Activated B cell treated with CpG ODN at 0.5 μM for 24 hours (primary cell): ENCODE data around the gene THSD4. TPM values are rescaled to one million over a fixed set of nuclear protein-coding genes. Genes with fewer than 3 reads are reported as not detected.

Source experiments
- ATAC-seq: fragments of 200-7000 bp; cut with Tn5 transposase; one replicate; pipeline ENCODE4 v1.10.0; 2021; ENCODE audit warnings: low read depth, mild to moderate bottlenecking, moderate library complexity
- CTCF ChIA-PET: fragments of 350-600 bp; sonication (Branson Sonifier 250); formaldehyde crosslinking; loops from one replicate; lab custom pipeline; 2021; ENCODE audit warnings: antibody characterized with exemption; lab: Charles Lee
- POLR2A ChIA-PET: fragments of 350-600 bp; sonication (Branson Sonifier 250); formaldehyde crosslinking; loops from one replicate; lab custom pipeline; 2021; ENCODE audit warnings: antibody characterized with exemption; lab: Charles Lee
- DNase-seq: peaks from one replicate; pipeline ENCODE4 v3.0.0; 2022
- H3K27ac Mint-ChIP-seq: one replicate; pipeline ENCODE4 v1.8.0; 2020; ENCODE audit warnings: mixed read lengths
- H3K27me3 Mint-ChIP-seq: one replicate; pipeline ENCODE4 v1.8.0; 2021; ENCODE audit warnings: mixed read lengths
- H3K36me3 Mint-ChIP-seq: one replicate; pipeline ENCODE4 v1.8.0; 2021; ENCODE audit warnings: low read depth, mixed read lengths
- H3K4me1 Mint-ChIP-seq: one replicate; pipeline ENCODE4 v1.8.0; 2021; ENCODE audit warnings: mixed read lengths
- H3K4me3 Mint-ChIP-seq: one replicate; pipeline ENCODE4 v1.8.0; 2020; ENCODE audit warnings: mild to moderate bottlenecking, mixed read lengths
- H3K9me3 Mint-ChIP-seq: one replicate; pipeline ENCODE4 v1.8.0; 2020; ENCODE audit warnings: mixed read lengths
- intact Hi-C: fragments of 100-400 bp; cut with micrococcal nuclease; formaldehyde crosslinking; loops from one replicate; pipeline ENCODE4 v1.15.1; 2024
- total RNA-seq: library from RNA; stranded (reverse); gene quantifications from 2 replicates; pipeline ENCODE4 v1.2.3, GENCODE V29; 2022
- TF ChIP-seq, protein P1 (sequence below): fragments of 200-600 bp; IDR thresholded peaks from one replicate; pipeline ENCODE4 v1.8.0; 2022; ENCODE audit warnings: antibody characterized with exemption, mild to moderate bottlenecking

THSD4 gene
- total RNA-seq, 1 donor from 2014 or later = not detected

DNA sequence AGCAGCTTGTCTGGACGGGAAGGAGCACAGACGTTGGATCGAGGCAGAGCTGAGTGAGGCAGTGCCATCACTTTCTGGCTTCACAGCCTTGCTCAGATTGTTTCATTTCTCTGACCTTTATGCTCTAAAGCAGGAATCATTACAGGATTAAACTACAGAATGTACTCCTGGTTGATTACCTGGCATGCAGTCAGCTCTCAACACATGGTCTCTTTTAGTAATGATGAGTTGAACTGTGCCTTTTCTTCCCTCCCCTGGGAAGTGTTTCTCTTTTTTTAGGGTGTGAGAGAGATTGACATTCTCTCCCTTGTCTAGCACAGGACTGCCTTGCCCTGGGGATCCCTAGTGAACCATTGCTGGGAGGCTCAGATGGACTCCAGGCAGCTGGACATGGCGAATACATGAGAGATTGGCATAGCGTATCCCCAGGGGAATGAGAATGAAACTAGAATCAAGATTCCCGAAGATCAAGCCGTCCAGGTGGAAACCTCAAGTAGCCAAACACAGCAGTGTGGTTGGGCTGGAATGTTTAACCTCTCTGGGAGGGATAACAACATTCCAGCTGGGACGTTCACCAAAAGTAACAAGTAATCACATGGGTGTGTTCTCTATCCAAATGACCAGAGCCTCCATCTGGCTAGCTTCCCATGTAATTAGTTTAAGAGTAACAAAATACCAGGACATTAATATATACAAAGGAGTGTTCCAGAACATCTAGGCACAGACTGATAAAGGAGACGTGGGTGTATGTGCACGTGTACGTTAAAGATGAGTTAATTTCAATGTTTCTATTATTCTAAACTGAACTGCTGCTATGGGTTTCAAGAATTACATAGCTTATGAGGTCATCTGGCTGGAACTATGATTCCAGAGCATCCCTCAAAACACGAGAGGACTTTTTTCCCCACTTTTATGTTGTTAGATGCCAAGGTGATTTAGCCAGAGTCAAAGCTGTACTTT is 576.5 kb downstream of the THSD4 start:
- Mint-ChIP-seq H3K36me3 (no peaks in the 10 kb centered on the region), H3K4me1 (no peaks in the 10 kb centered on the region), H3K27me3 (peaks cover 17% of the 10 kb centered on the region), H3K4me3 (no peak overlapping the region), H3K9me3 (peaks cover 2% of the 10 kb centered on the region), H3K27ac (no peak overlapping the region)
- TF ChIP-seq, protein P1, sequence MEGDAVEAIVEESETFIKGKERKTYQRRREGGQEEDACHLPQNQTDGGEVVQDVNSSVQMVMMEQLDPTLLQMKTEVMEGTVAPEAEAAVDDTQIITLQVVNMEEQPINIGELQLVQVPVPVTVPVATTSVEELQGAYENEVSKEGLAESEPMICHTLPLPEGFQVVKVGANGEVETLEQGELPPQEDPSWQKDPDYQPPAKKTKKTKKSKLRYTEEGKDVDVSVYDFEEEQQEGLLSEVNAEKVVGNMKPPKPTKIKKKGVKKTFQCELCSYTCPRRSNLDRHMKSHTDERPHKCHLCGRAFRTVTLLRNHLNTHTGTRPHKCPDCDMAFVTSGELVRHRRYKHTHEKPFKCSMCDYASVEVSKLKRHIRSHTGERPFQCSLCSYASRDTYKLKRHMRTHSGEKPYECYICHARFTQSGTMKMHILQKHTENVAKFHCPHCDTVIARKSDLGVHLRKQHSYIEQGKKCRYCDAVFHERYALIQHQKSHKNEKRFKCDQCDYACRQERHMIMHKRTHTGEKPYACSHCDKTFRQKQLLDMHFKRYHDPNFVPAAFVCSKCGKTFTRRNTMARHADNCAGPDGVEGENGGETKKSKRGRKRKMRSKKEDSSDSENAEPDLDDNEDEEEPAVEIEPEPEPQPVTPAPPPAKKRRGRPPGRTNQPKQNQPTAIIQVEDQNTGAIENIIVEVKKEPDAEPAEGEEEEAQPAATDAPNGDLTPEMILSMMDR = no peak
- DNase-seq = no peak
- intact Hi-C loops = no loop called here
- ATAC-seq = no peak
- ChIA-PET CTCF (no interaction called here), POLR2A (no interaction called here)

DNA sequence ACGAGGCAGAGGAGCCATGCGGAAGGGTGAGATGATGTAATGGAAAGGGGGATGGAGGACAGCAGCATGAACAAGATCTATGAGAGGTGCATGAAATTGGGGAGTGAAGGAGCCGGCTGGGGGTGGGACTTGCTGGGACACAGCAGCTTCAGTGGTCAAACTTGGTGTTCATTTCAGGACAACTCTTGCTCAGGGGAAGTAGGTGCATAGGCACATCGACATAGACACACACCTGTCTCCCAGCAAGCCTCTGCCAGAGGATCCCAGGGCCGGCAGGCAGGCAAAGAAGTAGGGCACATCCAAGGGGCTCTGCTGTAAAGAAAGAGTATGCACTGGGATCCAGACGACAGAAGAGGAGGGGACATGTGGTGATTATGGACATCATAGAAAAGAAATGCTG is 582.0 kb downstream of the THSD4 start:
- ATAC-seq = no peak
- Mint-ChIP-seq H3K36me3 (no peaks in the 10 kb centered on the region), H3K9me3 (no peaks in the 10 kb centered on the region), H3K27me3 (peaks cover 22% of the 10 kb centered on the region), H3K4me1 (no peaks in the 10 kb centered on the region), H3K27ac (no peak overlapping the region), H3K4me3 (no peak overlapping the region)
- TF ChIP-seq, protein P1 = no peak
- CTCF ChIA-PET = no interaction called here
- DNase-seq = no peak
- intact Hi-C loops = no loop called here
- POLR2A ChIA-PET = no interaction called here

DNA sequence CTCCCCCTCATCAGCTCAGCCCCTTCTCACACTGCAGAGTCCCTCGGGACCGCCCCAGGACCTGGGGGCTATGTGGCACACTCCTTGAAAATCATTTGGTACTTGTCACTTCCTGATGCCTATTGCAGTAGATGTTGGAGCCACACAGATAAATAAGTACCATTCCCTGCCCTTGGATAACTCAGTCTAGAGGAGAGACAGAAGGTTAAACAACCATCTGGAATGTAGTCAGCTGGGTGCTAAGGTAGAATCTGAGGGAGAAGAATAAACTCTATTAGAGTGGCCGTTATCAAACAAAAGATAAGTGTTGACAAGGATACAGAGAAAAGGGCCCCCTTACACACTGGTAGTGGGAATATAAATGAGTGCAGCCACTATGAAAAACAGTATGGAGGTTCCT is 582.8 kb downstream of the THSD4 start:
- Mint-ChIP-seq H3K4me3 (no peak overlapping the region), H3K4me1 (no peaks in the 10 kb centered on the region), H3K27me3 (peaks cover 24% of the 10 kb centered on the region), H3K27ac (no peak overlapping the region), H3K36me3 (no peaks in the 10 kb centered on the region), H3K9me3 (no peaks in the 10 kb centered on the region)
- POLR2A ChIA-PET = no interaction called here
- TF ChIP-seq, protein P1 = no peak
- intact Hi-C loops = no loop called here
- ATAC-seq (no peak), DNase-seq (no peak)
- CTCF ChIA-PET = no interaction called here

DNA sequence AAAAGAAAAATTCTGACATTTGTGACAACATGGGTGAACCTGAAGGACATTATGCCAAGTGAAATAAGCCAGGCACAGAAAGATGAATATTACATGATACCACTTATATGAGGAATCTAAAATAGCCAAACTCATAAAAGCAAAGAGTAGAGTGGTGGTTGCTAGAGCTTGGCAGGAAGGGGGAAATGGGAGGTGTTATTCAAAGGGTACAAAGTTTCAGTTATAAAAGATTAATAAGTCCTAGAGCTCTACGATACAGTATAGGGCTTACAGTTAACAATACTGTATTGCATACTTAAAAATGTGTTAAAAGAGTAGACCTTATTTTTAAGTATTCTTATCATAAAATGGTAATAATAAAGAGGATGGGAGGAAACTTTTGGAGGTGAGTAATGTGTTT is 583.5 kb downstream of the THSD4 start:
- ChIA-PET POLR2A (no interaction called here), CTCF (no interaction called here)
- no peak overlapping the region for H3K27ac Mint-ChIP-seq
- H3K36me3 Mint-ChIP-seq = no peaks in the 10 kb centered on the region
- H3K4me3 Mint-ChIP-seq = no peak overlapping the region
- DNase-seq = no peak
- no peak for ATAC-seq
- H3K27me3 Mint-ChIP-seq = peaks cover 24% of the 10 kb centered on the region
- intact Hi-C loops = no loop called here
- TF ChIP-seq, protein P1 = no peak
- no peaks in the 10 kb centered on the region for H3K4me1 Mint-ChIP-seq
- H3K9me3 Mint-ChIP-seq = no peaks in the 10 kb centered on the region

DNA sequence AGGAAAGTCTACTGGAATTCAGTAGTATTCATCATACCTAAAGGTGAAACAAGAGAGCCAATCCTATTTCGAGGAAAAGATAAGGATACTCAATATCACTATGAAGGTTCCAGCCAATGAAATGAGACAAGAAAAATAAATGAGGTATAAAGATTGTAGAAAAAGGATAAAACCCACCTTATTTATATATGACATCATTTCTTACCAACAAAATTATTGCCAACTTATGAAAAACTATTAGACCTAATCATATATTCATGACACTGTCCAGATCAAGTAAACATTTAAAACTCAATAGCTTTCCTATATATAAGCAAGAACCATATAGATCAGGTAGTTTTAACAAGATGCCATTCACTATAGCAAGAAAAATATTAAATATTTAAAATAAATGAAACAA is 584.7 kb downstream of the THSD4 start:
- ChIA-PET CTCF (no interaction called here), POLR2A (no interaction called here)
- Mint-ChIP-seq H3K4me1 (no peaks in the 10 kb centered on the region), H3K27me3 (peaks cover 22% of the 10 kb centered on the region), H3K9me3 (no peaks in the 10 kb centered on the region), H3K36me3 (no peaks in the 10 kb centered on the region), H3K4me3 (no peak overlapping the region), H3K27ac (no peak overlapping the region)
- no peak for ATAC-seq
- DNase-seq = no peak
- TF ChIP-seq, protein P1 = no peak
- intact Hi-C loops = no loop called here
